NCI-H2196 (cell line): Measurements from ENCODE around the gene PHF12.

Experiments
- DNase-seq: peaks from one replicate; lab custom pipeline; 2025; ENCODE audit not compliant: unreplicated experiment; lab: John Stamatoyannopoulos, UW

PHF12 gene

DNA sequence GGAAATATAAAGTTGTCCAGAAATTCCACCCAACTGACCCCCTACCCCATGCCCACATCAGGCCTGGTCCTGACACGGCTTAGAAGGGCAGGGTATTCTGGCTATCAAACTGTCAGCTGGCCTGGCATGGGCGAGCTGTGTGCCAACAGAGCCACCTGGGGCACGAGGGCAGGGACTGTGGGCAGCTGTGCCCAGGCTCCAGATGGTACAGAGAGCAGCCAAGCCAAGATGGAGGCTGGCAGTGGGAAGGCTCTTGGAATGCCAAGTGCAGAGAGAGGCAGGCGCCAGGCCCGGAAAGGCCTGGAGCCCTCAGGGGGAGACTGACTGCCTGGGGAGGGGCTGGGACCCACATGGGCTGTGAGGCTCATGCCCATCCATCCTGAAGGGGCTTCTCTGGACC is 24.3 kb upstream of the PHF12 start:
- DNase-seq = no peak

GRCh38 chr17:28975031-28975430 is 23.7 kb upstream of the PHF12 start:
- DNase-seq = no peak

DNA sequence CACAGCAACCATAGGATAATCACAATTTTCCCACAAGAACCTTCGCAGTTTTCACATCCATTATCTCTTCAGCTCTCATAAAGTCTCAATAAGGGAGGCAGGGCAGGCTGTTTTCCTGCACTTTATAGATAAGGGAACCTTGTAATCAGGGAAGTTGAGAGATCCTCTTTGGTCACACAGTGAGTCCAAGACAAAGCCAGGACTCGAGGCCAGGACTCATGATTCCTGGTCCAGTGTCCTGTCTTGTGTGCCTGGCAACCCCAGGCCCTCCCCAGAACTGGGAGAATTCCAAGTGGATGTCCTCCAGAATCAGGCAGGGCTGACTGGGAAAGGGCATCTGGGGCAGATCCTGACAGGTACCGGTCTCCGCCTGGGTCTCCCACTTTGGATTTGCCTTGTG is 23.1 kb upstream of the PHF12 start:
- no peak for DNase-seq

GRCh38 chr17:28973425-28973824 is 22.1 kb upstream of the PHF12 start:
- DNase-seq = peak; percentile 14

- no peak for DNase-seq
These were observed 21.1 kb upstream of the PHF12 start for GRCh38 chr17:28972437-28972836.

- no peak for DNase-seq
These were observed 19.6 kb upstream of the PHF12 start for GRCh38 chr17:28970879-28971278.

GRCh38 chr17:28969706-28970393 is 18.5 kb upstream of the PHF12 start:
- DNase-seq = no peak

- no peak for DNase-seq
These were observed 17.6 kb upstream of the PHF12 start for GRCh38 chr17:28968914-28969295.

GRCh38 chr17:28968231-28968913 is 17.1 kb upstream of the PHF12 start:
- no peak for DNase-seq

DNA sequence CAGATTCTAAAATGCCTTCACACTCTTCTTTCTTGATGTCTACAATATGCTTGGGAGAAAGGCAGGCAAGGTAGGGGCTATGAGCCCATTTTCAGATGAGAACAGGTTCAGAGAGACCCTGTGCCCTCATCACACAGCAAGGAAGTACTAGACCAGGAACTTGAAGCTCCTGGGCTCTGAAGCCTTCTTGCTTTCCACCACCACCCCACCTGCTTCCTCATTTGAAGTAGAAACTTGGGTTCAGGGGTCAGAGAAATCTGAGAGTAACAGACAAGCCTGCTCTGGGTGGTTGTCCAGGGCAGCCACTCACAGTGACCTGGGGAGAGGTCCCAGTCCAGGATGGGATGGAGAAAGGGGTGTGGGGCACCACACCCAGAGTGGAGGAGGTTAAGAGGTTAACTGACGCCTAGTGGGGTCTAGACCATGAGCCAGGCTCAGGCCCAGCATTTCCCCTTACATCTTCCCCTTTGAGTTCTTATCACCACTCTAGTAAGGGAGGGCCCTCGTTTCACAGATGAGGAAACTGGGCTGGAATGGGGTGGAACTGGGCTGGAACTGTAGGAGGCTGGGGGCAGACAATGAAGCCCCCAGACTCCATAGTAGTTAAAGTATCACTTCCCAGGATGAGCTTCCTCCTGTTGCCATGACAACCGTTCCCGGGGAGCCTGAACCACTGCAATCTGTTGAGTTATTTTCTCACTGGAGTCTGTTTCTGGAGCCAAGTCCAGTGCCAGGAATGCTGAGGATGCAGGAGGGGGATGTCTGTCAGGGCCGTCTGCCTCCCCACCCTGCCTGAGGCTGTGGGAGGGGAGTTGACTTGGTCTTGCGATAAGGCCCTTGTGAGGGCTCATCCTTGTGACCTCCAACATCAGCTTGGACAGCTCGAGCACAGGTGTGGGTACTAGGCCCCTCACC is 16.2 kb upstream of the PHF12 start:
- no peak for DNase-seq

DNA sequence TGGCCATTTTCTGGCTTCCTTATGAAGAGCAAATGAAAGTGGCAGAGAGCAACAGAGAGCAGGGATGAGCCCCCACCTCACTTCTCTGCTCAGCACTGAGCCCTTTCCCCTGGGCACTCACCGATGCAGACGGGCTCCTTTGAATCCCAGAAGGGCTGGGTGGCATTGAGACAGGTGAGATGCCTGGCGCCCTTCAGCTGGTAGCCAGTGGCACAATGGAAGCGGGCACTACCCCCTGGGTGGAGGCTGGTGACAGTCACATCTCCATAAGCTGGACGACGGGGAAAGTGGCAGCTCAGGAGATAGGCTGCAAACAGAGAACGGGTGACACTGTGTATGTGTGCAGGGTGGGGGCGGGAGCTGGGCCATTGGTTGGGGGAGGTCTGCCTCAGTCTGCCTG is 12.5 kb upstream of the PHF12 start:
- DNase-seq = no peak

GRCh38 chr17:28963055-28963611 is 11.8 kb upstream of the PHF12 start:
- no peak for DNase-seq

- no peak for DNase-seq
These were observed 10.1 kb upstream of the PHF12 start for GRCh38 chr17:28961391-28961790.

- DNase-seq = no peak
These were observed 9.1 kb upstream of the PHF12 start for GRCh38 chr17:28960256-28961061.

DNA sequence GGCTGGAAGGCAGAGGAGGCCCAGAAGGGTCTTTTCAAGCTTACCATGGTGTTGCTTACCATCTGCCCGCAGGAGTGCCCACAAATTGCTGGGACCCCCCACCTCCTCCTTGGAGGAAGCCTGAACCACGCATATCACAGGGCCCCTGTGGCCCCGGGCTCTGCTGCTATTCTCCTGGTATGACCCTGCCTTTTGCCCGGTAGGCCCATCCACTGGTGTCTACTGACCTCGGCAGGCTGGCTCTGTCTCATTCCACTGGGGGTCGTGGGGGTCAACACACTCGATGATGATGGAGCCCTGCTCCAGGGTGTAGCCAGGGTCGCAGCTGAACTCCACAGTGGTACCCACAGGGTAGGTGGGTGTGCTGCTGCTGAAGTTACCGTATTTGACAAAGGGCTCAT is 8.2 kb upstream of the PHF12 start:
- no peak for DNase-seq

DNA sequence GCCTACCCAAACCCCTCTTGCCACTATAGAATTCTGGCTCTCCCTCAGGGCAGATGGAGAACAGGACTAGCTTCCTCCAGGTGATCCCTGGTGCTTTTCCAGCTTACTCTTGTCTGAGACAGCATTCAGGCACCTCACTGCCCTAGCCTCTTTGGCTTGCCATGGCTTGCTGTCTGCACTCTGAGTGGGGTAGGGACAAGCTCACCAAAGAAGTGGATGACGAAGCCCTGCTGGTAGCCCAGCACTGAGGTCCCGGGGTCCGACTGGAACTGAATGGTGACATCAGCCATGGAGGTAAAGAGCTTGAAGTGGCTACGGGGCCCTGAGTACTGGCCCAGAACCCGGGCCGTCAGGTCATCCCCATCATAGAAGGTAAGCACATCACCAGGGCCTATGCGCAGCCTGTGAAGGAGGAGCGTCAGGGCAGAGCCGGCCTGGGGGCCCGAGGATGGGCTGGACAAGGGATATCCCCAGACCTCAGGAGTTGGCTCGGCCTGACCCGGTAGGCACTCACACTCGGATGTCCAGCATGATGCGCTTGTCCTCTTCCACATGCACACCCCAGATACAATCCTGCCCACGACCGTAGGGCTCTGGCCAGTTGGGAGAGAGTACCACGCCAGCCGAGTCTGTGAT is 7.6 kb upstream of the PHF12 start:
- DNase-seq = no peak

DNA sequence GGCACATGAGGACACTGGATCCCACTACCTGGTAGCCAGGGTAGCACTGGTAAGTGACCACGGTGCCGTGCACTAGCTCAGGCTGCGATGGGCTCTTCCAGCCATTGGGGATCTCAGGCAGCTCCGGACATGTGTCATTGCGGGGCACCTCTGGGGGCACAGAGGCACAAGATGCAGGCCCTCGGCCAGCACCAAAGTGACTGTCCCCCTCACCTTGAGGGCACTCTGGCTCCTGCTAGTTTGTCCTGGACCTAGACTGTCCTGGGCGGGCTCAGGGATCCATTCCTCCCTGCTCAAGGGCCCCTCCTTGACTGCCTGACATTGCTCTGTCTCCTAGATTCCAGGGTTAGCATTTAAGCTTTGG is 6.7 kb upstream of the PHF12 start:
- DNase-seq = no peak

DNA sequence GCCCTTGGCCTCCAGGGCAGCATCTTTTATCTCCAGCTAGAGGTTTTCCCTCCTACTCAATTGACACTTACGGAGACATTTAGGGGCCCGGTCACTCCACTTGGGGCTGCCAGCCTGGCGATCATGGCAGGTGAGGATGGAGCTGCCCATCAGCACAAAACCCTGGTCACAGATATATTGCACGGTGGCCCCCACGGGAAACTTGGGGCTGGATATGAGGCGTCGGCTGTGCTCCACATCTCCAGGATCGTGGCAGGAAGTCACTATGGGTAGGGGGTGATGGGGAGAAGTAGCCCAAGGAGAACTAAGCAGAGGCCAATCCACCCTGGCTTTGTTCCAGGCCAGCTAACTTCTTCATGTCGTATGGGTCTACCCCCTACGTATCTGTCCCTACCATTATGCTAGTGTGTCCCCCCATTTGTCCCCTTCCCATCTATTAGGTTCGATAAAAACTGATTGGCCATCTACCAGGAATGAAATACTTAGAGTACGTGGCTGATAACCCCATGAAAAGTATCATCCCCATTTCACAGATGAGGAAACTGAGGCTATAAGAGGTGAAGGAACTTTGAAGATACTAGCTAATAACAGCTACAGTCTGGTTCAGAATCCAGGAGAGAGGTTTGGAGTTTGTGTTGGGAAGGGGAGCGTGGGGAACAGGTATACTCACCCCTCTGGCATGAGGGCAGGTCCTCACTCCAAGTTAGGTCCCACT is 6.1 kb upstream of the PHF12 start:
- no peak for DNase-seq

DNA sequence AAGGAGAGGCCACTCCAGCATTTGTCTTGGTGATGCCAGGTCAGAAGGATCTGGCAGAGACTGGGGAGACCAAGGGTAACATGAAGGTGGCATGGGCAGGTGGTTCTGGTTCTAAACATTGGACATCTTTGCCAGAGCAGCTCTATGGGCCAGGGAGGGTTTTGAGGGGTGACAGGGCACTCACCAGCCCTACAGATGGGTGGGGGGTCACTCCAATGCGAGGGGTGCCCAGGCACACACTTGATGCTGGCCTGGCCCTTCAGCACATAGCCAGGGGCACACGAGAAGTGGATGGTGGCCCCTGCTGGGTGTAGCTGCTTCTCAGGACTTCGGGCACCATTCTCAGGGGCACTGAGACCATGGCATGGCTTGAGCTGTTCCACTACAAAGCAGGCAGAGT is 5.5 kb upstream of the PHF12 start:
- no peak for DNase-seq

- no peak for DNase-seq
These were observed 4.8 kb upstream of the PHF12 start for GRCh38 chr17:28956112-28956511.
